ENCODE measurements around the gene DSN1.
"Not testable (repeated sequence)": the region's sequence is repeated elsewhere in the genome, so short reads cannot be mapped to it uniquely, and the experiment has no call there.

DSN1 gene, protein sequence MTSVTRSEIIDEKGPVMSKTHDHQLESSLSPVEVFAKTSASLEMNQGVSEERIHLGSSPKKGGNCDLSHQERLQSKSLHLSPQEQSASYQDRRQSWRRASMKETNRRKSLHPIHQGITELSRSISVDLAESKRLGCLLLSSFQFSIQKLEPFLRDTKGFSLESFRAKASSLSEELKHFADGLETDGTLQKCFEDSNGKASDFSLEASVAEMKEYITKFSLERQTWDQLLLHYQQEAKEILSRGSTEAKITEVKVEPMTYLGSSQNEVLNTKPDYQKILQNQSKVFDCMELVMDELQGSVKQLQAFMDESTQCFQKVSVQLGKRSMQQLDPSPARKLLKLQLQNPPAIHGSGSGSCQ

GRCh38 chr20:36773597-36774390 lies at the start of gene DSN1:
Gene DSN1, minus strand, starts transcription at chr20:36773763. Its CDS starts 2,305 bp downstream, at chr20:36771458.
- DNase-seq (ENCODE audit: low spot score), result peak; percentile 95

GRCh38 chr20:36823121-36823520 lies 49.6 kb upstream of the DSN1 start:
- no peak for DNase-seq (ENCODE audit: low spot score)

- no peak for DNase-seq (ENCODE audit: low spot score)
These were observed 48.4 kb upstream of the DSN1 start for GRCh38 chr20:36821964-36822437.

GRCh38 chr20:36820928-36821327 lies 47.4 kb upstream of the DSN1 start:
- no peak for DNase-seq (ENCODE audit: low spot score)

- no peak for DNase-seq (ENCODE audit: low spot score)
These were observed 46.5 kb upstream of the DSN1 start for GRCh38 chr20:36820073-36820472.

DNA sequence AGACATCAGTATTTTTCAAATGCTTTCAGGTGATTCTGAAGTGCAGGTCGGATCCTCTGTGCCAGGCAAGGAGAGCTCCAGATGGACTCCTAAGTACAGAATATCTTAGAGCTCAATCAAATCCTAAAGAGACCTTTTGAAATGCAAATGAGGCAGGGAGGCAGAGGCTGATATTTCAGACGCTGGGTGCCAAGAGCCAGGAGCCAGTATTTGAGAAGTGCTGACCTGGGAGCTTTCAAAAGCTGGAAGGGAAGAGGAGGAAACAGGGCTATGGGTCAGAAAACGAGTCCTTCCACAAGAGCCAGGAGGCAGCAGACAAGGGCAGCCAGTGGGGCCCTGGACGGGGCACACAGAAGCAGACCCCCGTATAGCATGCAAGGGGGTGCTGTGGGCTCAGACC lies 46.1 kb upstream of the DSN1 start:
- DNase-seq (ENCODE audit: low spot score), result no peak

- no peak for DNase-seq (ENCODE audit: low spot score)
These were observed 45.3 kb upstream of the DSN1 start for GRCh38 chr20:36818861-36819260.

DNA sequence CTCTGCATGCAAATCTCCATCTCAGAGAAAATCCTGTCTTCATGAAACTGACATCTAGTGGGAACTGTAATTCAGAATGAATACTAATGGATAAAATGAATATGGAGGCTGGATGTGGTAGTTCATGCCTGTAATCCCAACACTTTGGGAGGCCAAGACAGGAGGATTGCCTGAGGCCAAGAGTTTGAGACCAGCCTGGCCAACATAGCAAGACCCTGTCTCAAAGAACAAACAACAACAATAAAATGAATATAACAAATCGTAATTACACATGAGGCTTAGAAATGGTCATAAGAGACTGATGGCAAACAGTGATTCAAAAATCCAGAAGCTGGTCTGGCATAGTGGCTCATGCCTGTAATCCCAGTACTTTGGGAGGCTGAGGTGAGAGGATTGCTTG lies 44.6 kb upstream of the DSN1 start:
- DNase-seq (ENCODE audit: low spot score), result no peak

DNA sequence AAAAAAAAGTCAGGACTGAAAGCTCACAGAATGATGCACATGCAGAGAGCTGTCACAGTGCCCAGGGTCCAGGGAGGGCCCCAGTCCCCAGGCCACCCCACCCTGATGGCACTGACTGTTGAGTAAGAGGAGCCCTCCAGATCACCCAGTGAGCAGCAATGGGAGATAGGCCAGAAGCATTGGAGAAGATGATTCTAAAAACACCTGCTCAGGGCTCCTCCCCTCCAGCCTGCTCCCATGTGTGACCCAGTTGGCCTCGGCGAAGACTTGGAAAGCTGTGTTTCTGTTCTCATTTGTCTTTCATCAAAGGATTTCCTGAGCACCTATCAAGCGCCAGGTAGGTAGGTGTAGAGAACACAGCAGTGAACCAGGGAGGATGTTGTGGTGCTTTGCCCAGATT lies 43.9 kb upstream of the DSN1 start:
- no peak for DNase-seq (ENCODE audit: low spot score)

DNA sequence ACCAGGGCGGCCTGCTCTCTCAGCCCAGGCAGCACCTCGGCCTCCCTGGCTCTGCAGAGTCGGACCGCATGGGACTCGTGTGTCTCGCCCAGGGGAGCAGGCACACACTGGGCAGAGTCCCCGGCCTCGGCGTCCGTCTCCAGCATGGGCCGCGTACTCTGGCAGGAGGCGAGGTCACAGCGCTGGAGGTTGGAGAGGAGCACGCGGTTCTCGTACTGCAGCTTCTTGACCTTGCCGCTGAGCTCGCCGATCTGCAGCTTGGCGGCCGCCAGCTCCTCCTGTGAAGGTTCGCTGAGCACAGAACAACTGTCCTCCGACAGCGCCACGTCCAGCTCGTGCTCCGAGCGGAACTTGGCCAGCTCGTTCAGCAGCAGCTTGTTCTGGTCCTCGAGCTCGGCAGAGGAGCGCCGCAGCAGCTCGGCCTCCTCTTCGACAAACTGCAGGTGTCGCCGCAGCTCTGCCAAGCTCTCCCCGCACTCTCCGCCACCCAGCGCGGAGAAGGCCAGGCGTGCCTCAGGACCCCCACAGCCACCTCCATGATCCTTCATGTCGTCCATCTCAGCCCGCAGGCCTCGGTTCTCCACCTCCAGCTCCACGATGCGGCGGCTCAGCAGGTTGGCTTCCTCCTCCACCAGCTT lies 42.0 kb upstream of the DSN1 start:
- DNase-seq (ENCODE audit: low spot score), result no peak

GRCh38 chr20:36812594-36813463 lies 39.3 kb upstream of the DSN1 start:
- no peak for DNase-seq (ENCODE audit: low spot score)

GRCh38 chr20:36808317-36809257 lies 35.0 kb upstream of the DSN1 start:
- DNase-seq (ENCODE audit: low spot score), result peak; percentile 75

DNA sequence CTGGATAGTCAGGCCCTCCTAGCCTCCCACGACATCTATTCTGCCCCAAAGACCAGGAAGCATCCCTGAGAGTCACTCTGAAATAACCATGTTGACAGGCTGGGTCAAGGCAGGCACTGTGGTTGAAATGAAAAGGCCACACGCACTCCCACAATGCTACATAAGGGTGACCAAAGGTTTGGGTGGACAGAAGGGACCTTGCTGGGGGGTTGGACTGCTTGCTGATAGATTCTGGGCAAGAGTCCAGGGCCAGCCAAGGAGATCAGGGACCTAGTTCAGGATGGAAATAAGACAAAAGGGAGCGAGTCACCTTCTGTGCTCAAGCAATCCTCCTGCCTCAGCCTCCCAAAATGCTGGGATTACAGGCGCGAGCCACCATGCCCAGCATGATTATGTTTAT lies 32.5 kb upstream of the DSN1 start:
- no peak for DNase-seq (ENCODE audit: low spot score)

DNA sequence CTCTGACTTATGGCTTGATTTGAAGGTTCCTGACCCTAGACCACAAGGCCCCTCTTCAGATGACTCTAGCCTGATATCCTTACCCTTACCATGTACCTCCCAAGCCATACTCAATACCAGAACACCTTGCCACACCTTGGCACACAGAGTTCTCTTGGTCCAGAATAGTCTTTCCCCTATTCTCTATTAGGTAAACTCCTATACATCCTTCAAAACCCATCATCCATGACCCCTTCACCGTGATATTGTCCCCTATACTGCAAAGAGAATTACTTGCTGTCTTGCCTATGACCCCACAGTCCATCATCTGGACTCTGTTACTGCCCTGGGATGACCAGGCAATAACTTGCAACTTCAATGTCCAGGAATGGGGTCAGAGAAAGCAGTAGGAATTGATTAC lies 31.8 kb upstream of the DSN1 start:
- no peak for DNase-seq (ENCODE audit: low spot score)

- no peak for DNase-seq (ENCODE audit: low spot score)
These were observed 30.9 kb upstream of the DSN1 start for GRCh38 chr20:36804425-36804824.

DNA sequence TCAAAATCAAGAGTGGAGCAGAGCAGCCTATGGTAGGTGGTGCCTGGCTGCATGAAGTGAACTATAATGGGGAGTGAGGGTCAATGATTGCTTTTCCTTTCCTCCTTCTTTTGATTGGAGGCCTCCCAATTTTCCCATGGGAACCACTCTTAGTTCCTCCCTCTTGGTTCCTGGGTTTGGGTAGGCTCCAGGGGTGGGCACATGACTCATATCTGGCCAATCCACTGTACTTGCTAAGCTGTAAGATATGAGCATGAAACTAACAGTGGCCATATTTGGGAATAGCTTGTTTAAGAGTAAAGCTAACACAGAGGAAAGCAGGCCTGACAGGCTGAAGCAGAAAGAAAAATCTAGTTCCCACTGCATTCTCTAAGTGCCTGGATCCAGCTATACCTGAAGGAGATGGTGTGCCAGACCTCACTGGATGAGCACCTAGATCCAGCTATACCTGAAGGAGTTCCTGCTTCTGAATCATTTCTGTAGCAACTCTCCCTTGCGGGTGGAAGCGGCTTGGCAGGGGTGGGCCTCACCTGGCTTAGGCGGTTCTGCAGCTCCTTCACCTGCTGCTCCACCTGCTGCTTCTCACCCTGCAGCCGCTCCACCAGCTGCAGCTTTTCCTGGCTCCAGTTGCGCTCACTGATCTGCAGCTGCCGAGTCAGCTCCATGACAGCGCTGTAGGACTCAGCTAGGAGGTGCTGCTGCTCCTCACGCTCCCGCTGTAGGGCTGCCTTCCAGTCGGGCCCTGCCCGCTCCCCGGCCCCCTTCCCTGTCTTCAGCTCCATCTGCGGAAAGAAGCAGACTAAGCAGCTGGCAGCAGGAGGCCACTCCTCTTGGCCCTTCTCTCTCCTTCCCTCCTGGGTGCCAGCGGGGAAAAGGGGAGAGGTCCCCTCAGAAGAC lies 29.0 kb upstream of the DSN1 start:
- no peak for DNase-seq (ENCODE audit: low spot score)

- DNase-seq (ENCODE audit: low spot score), result no peak
These were observed 26.8 kb upstream of the DSN1 start for GRCh38 chr20:36800410-36800809.

GRCh38 chr20:36799313-36799712 lies 25.8 kb upstream of the DSN1 start:
- DNase-seq (ENCODE audit: low spot score), result not testable (repeated sequence)

DNA sequence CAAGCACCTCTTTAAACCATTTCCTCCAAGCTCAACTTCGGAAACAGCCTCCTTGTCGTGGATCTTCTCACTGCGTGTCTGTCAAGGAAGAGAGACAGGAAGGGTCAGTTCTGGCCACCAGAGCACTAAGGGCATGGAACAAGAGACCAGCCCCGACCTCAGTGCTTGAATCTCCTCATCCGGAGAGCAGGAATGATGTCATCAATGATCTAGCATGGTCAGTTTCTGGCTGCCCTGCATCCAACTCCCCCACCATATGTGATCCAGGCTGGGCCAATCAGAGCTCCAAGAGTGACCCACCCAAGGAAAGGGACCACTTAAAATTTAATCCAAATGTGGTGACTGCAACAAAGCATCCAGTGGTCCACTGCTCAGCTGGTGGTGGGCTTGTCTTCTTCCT lies 23.3 kb upstream of the DSN1 start:
- DNase-seq (ENCODE audit: low spot score), result no peak

DNA sequence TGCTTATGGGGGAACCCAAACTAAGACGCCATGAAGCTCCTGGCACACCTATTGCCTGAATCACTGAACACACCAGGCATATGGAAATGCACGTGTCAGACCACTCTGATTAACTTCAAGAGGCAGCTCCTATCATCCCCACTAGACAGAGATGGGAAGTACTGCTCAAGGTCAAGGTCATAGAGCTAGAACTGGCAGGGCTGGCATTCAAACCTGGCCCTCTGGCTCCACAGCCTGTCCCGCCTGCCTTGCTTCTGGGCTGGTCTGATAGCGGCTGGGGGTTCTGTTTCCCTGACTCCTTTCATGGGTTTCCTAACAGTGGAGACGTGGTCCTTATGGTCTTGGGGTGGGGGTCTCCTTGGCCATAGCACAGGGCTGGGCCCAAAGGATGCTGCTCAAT lies 22.6 kb upstream of the DSN1 start:
- DNase-seq (ENCODE audit: low spot score), result no peak
